ENCODE data around the gene RTCB.

RTCB gene

DNA sequence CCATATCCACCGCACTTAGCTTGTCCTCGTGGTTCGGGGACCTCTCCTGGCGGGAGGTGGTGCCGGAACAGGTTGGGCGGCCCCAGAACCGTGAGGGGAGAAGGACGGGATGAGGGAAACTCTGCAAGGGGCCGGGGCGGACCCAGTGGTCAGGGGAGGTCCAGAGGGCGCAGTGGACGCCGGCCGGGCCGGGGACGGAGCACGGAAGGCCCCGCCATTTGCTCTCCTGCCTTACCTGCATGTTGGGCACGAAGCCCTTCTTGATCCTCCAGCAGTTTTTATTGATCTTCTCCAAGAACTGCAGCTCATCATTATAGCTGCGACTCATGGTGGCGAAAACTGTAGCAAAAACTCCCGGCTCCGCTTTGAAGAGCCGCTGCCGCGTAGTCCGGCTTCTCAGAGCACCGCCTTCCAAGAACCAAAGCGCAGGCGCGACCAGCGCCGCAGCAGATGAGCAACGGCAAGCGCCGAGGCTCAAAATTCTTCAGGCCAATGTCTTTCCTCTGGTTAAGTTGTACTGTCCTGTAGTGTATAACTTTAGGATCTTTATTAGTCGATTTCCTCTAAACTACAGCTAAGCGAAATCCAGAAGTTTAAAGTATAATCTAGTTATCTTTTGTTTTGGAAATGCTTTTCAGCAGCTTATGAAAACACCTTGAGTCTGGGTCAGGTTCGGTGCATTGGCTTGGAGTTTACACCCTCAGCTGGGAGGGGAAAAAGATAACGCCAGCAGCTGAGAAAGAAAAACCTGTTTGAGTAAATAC, at the start of gene RTCB:
Gene RTCB (minus strand): TSS at position 419 of the 764 bp plus-strand sequence. CDS start 91 bp downstream, at position 328.
- DNase-seq, result peak; percentile 72 to 86

DNA sequence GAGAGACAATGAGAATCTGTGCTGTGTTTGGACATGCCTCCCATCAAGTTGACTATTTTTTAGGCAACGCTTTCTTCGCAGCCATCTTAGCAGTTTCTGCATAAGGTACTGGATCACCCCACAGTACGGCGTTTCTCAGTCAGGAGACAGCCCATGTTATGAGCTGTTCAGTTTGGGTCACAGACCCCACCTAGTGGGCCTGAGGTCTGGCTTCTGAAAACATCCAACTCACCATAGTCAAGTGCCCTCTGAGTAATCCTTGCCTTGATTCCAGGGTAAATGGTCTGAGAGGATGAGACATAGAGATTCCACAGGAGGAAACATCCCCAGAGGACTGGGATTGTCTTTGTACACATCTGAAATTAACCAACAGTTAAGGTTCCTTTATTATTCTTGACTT, 45.0 kb upstream of the RTCB start:
- no peak for DNase-seq

GRCh38 chr22:32448980-32449379, 36.9 kb upstream of the RTCB start:
- DNase-seq, result no peak

DNA sequence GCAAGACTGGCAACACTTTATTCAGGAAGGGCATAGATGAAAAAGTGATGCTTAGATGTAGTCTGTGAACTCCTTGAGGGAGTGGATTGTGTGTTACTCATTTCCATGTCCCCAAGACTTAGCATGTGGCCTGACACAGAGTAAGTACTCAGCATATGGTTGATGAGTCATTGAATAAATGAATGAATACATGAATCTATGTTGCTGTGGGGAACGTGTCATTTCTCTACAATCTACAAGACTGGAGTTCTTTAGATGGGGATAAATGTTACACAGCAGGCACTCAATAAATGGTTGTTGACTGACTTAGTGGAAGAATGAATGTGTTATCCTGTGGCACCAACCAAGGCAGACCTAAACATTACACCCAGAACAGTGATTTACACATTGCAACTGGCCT, 34.3 kb upstream of the RTCB start:
- no peak for DNase-seq

- DNase-seq, result no peak
These were observed 32.0 kb upstream of the RTCB start for GRCh38 chr22:32444068-32444467.

DNA sequence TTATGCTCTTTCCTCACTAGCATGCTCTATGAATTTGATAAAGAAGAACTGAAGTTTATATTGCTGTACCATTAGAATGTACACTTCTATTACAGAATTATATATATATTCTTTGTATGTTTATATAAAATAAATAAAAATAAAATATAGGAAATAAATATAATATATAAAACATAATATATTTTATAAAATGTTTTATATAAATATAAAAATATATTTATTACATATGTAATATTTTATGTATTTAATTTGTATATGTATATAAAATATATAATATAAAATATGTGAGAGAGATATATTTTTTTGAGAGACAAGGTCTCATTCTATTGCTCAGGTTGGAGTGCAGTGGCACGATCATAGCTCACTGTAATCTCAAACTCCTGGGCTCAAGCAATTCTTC, 18.3 kb upstream of the RTCB start:
- no peak for DNase-seq

DNA sequence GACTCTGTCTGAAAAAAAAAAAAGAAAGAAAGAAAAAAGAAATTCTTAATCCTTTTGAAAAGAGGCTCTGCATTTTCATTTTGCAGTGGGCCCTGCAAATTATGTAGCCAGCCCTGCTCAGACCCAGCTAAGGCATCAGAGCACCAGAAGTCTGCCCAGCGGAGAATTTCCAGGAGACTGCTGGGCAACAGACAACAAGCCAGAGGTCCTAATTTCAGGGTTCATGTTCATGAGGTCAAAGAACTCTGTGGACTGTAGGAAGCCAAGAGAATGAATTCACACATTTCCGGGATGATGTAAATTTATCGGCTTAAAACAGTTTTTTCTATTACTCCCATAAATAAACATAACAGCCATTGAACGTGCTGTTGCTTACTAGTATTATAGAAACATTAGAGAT, 14.8 kb upstream of the RTCB start:
- no peak for DNase-seq

- DNase-seq, result no peak
These were observed 11.6 kb upstream of the RTCB start for GRCh38 chr22:32423664-32424063.

- no peak for DNase-seq
These were observed 10.0 kb upstream of the RTCB start for GRCh38 chr22:32422062-32422461.

DNA sequence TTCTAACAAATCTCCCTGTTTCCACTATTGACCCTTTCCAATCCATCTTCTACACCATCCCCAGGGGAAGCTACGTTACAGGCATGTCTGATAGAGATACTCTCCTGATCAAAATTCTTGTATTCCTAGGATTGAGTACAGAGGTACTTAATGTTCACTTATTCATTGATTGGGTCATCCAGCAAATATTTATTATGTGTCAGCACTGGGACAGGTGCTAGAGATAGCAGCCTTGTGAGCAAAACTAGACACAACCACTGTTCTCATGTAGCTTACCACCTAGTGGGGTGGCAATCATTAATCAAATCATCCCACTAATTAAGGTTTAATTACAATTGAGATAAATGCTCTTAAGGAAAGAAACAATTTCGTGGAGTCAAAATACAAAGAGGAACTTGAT, 9.4 kb upstream of the RTCB start:
- DNase-seq, result no peak

DNA sequence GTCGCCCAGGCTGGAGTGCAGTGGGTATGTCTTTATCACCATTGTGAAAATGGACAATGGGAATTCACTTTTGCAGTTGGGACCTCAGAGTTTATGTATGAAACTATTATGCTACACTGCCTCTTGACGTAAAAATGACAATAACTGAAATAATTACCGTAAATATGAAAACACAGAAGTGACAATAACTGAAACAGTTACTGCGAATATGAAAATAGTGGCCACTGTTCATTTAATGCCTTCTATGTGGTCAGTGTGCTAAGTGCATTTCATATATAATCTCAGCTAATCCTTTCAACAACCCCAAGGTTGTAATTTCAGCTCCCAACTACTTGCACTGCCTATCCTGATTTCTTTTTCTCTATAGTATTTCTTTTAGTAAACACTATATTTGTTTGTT, 5.9 kb upstream of the RTCB start:
- DNase-seq, result no peak

GRCh38 chr22:32416556-32417085, 4.6 kb upstream of the RTCB start:
- DNase-seq, result no peak

GRCh38 chr22:32414191-32414590, 2.1 kb upstream of the RTCB start:
- no peak for DNase-seq

- no peak for DNase-seq
These were observed 1.7 kb upstream of the RTCB start for GRCh38 chr22:32413719-32414118.

- no peak for DNase-seq
These were observed 645 bp downstream of the RTCB start for GRCh38 chr22:32411402-32411801.

GRCh38 chr22:32410459-32410858, 1.6 kb downstream of the RTCB start:
- no peak for DNase-seq

GRCh38 chr22:32409977-32410376, 2.1 kb downstream of the RTCB start:
- no peak for DNase-seq

DNA sequence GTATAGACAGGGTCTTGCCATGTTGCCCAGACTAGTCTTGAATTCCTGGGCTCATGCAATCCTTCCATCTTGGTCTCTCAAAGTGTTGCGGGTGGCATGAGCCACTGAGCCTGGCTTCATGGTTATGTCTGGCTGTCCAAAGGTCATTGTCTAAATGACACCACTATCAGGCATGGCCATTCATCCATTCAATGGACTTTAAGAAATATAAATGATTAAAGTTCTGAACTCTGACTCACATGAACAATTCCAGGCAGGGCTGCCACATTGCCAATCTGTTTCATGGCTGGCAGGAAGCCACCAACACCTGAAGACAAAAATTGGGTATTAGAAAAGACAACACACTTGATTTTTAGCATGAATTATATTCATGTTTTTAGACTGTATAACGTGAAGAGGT, 4.1 kb downstream of the RTCB start:
- no peak for DNase-seq

DNA sequence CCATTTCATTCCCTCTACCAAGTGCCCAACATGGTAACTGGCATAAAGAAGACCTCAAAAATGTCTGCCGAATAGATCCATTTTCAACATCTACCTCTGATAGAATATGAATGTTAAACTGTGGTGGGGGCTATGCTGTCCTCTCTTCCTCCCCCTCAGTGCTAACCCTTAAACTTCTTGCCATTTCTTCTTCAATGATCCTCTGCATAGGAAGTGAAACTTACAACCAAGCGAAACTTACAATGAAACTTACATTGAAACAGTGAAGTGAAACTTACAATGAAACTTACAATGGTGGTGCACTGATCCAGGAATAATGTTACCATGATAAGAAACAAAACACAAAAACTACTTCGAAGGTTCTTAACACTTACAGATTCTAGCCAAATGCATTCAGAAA, 4.7 kb downstream of the RTCB start:
- no peak for DNase-seq

DNA sequence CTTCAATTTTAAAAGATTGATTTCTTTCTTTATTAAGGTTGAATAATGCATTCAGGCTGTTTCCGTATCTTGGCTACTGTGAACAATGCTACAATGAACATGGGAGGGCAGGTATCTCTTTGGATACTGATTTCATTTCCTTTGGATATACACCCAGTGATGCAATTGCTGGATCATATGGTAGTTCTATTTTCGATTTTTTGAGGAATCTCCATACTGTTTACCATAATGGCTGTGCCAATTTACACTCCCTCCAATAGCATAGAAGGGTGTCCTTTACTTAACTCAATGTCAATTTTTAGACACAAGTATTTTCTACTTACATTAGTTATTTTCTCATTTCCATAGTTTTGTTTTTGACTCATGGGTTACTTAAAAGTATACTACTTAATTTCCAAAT, 8.0 kb downstream of the RTCB start:
- no peak for DNase-seq

GRCh38 chr22:32401486-32401885, 10.6 kb downstream of the RTCB start:
- DNase-seq, result no peak

GRCh38 chr22:32396746-32397145, 15.3 kb downstream of the RTCB start:
- no peak for DNase-seq

GRCh38 chr22:32396255-32396654, 15.8 kb downstream of the RTCB start:
- DNase-seq, result no peak

DNA sequence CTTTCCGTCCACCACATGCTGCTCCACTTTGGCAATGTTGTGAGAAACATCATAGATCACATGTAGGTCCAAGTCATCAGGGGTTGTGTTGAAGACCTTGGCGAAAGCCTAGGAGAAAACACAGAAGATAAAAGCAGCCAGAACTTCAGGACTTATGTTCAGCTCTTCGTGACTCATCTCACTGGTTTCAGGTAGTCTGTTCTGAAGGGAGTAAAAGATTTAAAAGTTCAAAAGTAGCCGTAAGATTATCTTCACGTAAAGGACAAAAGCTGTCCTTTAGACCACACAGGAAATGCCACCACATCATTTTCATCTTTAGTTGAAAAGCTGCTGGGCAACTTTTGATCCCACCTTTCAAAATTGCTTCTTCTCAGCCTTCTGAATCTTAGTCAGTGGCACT, 16.9 kb downstream of the RTCB start:
- no peak for DNase-seq

GRCh38 chr22:32389685-32390084, 22.4 kb downstream of the RTCB start:
- no peak for DNase-seq
